NCI-H1417 treated with DMSO at 0.1 percent for 48 hours (cell line): Measurements from ENCODE around the gene LGMN.
"Not testable (repeated sequence)": the region's sequence is repeated elsewhere in the genome, so short reads cannot be mapped to it uniquely, and the experiment has no call there.

Source experiments
- DNase-seq: peaks from one replicate; lab custom pipeline; 2025; lab: John Stamatoyannopoulos, UW

The LGMN gene

DNA sequence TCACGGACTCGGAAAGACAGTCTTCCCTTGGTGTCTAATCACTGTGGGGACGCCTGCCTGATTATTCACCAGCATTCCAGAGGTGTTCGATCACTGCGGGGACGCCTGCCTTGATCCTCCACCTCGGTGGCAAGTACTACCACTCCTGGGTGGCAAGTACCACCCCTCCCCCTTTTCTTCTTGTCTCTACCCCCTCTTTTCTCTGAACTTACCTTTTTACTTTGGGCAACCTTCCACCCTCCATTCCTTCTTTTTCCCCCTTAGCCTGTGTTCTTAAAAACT lies 12.0 kb upstream of the LGMN start:
- DNase-seq: no peak

DNA sequence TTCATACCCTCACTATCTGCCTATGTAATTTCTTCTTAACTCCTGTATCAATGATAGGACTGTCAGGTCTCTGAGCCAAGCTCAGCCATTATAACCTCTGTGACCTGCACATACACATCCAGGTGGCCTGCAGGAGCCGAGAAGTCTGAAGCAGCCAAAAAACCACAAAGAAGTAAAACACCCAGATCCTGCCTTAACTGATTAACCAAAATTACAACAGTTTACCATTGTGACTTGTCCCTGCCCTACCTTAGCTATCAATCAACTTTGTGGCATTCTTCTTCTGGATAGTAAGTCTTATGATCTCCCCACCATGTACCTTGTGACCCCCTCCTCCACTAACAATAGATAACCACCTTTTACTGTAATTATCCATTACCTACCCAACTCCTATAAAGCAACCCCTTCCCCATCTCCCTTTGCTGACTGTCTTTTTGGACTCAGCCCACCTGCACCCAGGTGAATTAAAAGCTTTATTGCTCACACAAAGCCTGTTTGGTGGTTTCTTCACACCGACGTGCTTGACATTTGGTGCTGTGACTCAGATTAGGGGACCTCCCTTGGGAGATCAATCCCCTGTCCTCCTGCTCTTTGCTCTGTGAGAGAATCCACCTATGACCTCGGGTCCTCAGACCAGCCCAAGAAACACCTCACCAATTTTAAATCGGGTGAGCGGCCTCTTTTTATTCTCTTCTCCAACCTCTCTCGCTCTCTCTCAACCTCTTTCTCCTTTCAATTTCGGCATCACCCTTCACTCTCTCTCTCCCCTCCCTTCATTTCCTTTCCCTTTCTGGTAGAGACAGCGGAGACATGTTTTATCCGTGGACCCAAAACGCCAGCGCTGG lies 11.5 kb upstream of the LGMN start:
- no peak for DNase-seq

GRCh38 chr14:92759300-92759678 lies 10.9 kb upstream of the LGMN start:
- no peak for DNase-seq

DNA sequence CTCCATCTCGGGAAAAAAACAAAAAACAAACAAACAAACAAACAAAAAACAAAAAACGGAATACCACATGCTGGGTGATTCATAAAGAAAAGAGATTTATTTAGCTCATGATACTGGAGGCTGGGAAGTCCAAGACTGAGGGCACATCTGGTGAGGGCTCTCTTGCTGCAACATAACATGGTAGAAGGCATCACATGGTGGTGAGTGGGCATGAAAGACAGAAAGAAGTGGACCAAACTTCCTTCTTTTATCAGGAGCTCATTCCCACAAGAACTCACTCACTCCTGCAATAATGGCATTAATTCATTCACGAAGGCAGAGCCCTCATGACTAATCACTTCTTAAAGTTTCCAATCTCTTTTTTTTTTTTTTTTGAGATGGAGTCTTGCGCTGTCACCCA lies 8.0 kb upstream of the LGMN start:
- DNase-seq: no peak

DNA sequence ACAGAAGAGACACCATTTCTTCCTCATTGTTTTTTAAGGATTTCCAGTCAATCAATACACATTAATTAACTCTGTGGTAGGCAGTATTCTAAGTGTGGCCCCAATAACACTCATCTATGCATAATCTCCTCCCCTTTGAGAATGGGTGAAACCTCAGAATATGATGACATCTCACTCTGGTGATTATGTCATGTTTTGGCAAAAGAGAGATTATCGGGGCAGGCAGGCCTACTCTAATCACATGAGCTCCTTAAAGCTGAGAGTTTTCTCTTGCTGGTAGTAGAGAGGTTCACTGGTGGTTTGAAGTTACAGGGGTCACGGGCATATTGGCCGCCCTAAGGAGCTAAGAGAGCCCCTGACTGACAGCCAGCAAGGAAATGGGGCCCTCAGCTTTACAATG lies 7.1 kb upstream of the LGMN start:
- no peak for DNase-seq

GRCh38 chr14:92754966-92755365 lies 6.5 kb upstream of the LGMN start:
- DNase-seq: no peak

GRCh38 chr14:92753250-92753649 lies 4.8 kb upstream of the LGMN start:
- DNase-seq: no peak

DNA sequence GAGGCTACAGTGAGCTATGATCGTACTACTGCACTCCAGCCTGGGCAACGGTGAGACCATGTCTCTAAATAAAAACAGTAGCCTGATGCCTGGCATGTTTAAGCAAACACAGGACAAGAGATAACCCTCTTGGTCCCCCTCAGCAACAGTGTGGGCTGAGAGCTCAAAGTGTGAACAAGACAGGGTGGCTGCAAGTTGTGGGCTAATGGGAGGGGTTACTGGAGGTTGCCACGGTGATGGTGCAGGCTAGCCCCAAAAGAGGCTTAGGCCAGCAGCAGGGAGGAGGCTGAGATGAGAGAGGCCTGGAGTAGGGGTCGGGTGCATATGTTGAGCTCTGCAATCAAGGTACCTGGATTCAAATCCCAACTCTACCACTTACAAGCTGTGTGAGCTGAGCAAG lies 3.4 kb upstream of the LGMN start:
- DNase-seq: no peak

- no peak for DNase-seq
Observed at GRCh38 chr14:92750994-92751400, 2.6 kb upstream of the LGMN start.

DNA sequence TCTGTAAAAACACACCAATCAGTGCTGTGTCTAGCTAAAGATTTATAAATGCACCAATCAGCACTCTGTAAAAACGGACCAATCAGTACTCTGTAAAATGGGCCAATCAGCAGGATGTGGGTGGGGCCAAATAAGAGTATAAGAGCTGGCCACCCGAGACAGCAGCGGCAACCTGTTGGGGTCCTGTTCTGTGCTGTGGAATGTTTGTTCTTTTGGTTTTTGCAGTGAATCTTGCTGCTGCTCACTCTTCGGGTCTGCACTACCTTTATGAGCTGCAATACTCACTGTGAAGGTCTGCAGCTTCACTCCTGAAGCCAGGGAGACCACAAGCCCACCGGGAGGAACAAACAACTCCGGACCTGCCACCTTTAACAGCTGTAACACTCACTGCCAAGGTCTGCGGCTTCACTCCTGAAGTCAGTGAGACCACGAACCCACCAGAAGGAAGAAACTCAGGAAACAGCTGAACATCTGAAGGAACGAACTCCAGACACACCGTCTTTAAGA lies 1.8 kb upstream of the LGMN start:
- not testable (repeated sequence) for DNase-seq

DNA sequence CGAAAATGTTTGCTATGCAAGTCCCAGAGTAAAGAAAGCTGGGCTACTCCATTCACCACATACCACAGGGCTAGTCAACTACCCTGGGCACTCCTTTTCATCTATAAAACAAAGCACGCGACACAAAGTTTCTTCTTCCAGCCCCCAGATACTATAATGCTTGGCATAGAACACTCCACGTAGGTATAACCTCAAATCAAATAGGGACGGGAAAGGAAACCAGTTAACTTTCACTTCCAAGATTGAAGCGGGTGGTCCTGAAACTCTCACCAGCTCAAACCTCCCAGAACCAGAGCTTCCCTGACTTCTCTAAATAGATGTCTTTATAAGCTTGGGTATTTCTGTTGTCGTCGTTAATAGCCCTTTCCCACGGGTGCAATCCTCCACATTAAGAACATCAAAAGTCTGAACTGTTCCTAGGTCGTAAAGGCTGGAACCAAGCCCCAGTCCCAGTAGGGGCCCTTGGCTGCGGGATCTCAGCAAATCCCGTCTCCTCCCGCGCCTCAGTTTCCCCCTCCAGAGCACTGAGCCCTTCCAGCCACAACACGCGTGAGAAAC lies 647 bp downstream of the LGMN start:
- DNase-seq: no peak

- no peak for DNase-seq
Observed at GRCh38 chr14:92744198-92744597, 4.2 kb downstream of the LGMN start.

GRCh38 chr14:92740440-92740839 lies 8.0 kb downstream of the LGMN start:
- DNase-seq: no peak

DNA sequence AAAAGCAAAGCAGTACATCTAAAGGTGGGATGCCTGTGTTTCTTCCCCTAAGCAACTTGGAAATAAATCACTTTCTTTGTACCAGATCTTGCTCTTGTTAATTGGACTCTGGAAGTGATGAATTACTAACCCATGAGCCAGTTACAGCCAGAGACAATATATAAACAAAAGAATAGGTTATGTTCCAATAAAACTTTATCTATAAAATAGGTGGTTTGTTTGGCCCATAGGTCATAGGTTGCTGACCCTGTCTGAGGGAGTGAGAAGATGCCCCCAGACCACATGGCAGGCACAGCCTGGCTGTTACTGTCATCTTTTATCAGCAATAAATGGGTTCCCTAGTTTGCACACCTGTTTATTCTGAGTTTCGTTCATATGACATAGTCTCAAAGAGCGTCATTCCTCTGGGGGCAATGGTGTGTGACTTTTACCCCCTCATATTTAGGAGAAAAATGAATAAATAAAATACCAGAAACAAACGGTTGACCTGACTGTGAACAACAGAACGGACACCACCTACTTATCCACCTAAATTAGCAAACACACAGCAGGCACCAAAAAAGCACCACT lies 10.7 kb downstream of the LGMN start:
- no peak for DNase-seq

DNA sequence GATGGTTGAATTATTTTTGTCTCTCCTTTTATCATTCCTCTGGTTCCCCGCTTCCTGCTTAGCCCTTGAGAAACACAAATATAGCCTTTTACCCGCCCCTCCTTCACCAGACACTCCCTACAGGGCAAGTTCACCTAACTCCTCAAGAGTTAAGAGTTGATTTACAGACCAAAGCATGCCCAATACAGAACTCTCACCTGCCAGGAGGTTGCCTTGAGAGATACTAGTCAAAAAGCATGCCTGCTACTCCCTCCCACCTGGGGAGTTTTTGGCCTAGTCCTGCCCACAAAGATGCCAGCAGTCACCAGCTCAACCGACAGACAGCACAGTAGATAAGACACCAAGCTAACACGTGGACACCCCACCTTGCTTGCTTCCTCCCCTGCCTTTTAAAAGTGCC lies 11.2 kb downstream of the LGMN start:
- no peak for DNase-seq

DNA sequence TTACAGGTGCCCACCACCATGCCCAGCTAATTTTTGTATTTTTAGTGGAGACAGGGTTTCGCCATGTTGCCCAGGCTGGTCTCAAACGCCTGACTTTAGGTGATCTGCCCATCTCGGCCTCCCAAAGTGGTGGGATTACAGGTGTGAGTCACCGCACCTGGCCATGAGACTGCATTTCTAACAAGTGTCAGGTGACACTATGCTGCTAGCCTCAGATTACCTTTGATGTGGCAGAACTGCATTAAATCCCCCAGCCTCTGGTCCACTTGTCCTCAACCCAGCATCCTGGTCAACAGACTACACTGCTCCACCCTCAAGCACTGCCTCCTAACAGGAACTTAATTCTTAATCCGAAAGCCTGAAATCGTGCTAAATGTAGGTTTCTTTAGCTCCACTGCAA lies 13.1 kb downstream of the LGMN start:
- DNase-seq: no peak

GRCh38 chr14:92734618-92735017 lies 13.8 kb downstream of the LGMN start:
- DNase-seq: no peak

GRCh38 chr14:92733007-92733406 lies 15.4 kb downstream of the LGMN start:
- no peak for DNase-seq

GRCh38 chr14:92731622-92732115 lies 16.8 kb downstream of the LGMN start:
- DNase-seq: no peak

DNA sequence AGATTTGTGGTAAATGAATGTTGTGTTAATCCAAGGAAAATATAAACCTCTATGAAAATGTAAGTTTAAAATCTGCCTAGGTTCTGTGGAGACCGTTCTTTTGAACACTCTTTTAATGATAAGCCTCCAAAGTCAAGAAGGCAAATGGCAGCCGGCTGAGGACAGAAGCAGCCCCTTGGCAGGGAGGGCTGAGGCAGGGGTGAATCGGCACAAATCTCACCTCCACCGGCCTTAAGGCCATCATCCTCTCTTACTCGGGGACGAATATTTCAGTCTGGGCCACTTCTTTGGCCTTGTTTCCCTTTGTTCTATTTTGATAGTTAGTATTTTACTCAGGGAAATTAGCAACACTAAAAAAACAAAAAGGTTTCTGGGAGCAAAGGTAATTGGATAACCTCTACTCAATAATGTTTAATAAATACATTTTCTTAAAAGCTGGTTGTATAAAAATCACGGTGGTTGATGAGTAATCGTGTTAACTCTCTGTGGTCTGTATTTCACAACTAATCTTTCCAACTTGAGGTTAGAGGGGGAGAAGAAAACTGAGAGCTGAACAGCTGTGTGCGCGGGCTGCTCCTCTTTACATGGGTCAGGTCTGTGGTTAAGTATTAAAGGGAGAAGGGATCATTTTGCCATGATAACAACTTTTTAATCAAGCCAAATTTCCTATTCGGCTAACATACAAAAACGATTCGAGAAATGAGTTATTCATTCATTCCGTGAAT lies 18.6 kb downstream of the LGMN start:
- DNase-seq: no peak

- DNase-seq: no peak
Observed at GRCh38 chr14:92728759-92729364, 19.6 kb downstream of the LGMN start.

- DNase-seq: no peak
Observed at GRCh38 chr14:92726933-92727262, 21.5 kb downstream of the LGMN start.
